ENCODE measurements around the gene BDH1. TPM values are rescaled to one million over a fixed set of nuclear protein-coding genes. Genes with fewer than 3 reads are reported as not detected.
"Not testable (repeated sequence)": the region's sequence is repeated elsewhere in the genome, so short reads cannot be mapped to it uniquely, and the experiment has no call there.

The BDH1 gene
- polyA plus RNA-seq, 1 experiment, result 6.1 TPM

- DNase-seq (ENCODE audit: low read depth, low spot score); CTCF ChIA-PET; POLR2A ChIA-PET: not testable (repeated sequence)
Observed at GRCh38 chr3:197569433-197569832, 13.7 kb upstream of the BDH1 start.

GRCh38 chr3:197567904-197568681, 12.3 kb upstream of the BDH1 start:
- CTCF ChIA-PET, result interaction anchor here (0.8 to 1.2 kb wide), 2 partner anchors 12 to 23 kb away, joined by 3 read pairs; partner anchors contain the start of gene BDH1
- POLR2A ChIA-PET, result no interaction called here

More at GRCh38 chr3:197569433-197569832, 13.7 kb upstream of the BDH1 start:
- H3K9me3 ChIP-seq (ENCODE audit: control insufficient read depth, insufficient read depth, low read length); H3K27ac ChIP-seq (ENCODE audit: low read depth, low read length); H3K4me3 ChIP-seq (ENCODE audit: low read depth, low read length): not testable (repeated sequence)
- peaks cover 24% of the 10 kb centered on the region for H3K27me3 ChIP-seq (ENCODE audit: control insufficient read depth, insufficient read depth, low read length)

DNA sequence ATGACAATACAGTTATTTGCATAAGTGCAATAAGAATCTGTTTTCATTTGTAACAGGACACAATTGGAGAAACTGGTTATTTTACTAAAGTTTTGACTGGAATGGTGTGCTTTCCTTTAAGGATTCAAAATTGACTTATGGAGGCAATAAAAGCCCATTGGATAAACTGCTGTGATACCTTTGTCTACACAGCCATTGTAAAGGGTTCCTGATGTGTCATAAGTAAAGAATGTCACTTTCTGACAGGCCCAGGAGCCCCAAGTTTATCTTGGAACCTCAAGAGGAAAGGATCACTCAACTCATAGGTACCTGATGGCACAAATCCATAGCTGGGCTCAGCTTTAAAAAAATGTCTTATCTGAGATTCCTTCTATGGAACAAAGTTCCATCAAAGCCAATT, 10.4 kb upstream of the BDH1 start:
- POLR2A ChIA-PET; DNase-seq (ENCODE audit: low read depth, low spot score); CTCF ChIA-PET; H3K4me3 ChIP-seq (ENCODE audit: low read depth, low read length); H3K27ac ChIP-seq (ENCODE audit: low read depth, low read length): not testable (repeated sequence)
- Histone ChIP-seq H3K9me3 (ENCODE audit: control insufficient read depth, insufficient read depth, low read length) (peaks cover 13% of the 10 kb centered on the region), H3K27me3 (ENCODE audit: control insufficient read depth, insufficient read depth, low read length) (peaks cover 22% of the 10 kb centered on the region)

More at GRCh38 chr3:197567904-197568681, 12.3 kb upstream of the BDH1 start:
- TF ChIP-seq, protein P1, sequence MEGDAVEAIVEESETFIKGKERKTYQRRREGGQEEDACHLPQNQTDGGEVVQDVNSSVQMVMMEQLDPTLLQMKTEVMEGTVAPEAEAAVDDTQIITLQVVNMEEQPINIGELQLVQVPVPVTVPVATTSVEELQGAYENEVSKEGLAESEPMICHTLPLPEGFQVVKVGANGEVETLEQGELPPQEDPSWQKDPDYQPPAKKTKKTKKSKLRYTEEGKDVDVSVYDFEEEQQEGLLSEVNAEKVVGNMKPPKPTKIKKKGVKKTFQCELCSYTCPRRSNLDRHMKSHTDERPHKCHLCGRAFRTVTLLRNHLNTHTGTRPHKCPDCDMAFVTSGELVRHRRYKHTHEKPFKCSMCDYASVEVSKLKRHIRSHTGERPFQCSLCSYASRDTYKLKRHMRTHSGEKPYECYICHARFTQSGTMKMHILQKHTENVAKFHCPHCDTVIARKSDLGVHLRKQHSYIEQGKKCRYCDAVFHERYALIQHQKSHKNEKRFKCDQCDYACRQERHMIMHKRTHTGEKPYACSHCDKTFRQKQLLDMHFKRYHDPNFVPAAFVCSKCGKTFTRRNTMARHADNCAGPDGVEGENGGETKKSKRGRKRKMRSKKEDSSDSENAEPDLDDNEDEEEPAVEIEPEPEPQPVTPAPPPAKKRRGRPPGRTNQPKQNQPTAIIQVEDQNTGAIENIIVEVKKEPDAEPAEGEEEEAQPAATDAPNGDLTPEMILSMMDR (IDR thresholded peaks at IDR 0.05; ENCODE audit: low read depth, low read length), result no peak
- H3K27me3 ChIP-seq (ENCODE audit: control insufficient read depth, insufficient read depth, low read length), result peaks cover 21% of the 10 kb centered on the region
- H3K27ac ChIP-seq (ENCODE audit: low read depth, low read length), result no peak overlapping the region
- peaks cover 10% of the 10 kb centered on the region for H3K9me3 ChIP-seq (ENCODE audit: control insufficient read depth, insufficient read depth, low read length)
- H3K4me3 ChIP-seq (ENCODE audit: low read depth, low read length), result no peak overlapping the region
- no peak for DNase-seq (ENCODE audit: low read depth, low spot score)

- POLR2A ChIA-PET, result no interaction called here
Observed at GRCh38 chr3:197564097-197564843, 8.5 kb upstream of the BDH1 start.

DNA sequence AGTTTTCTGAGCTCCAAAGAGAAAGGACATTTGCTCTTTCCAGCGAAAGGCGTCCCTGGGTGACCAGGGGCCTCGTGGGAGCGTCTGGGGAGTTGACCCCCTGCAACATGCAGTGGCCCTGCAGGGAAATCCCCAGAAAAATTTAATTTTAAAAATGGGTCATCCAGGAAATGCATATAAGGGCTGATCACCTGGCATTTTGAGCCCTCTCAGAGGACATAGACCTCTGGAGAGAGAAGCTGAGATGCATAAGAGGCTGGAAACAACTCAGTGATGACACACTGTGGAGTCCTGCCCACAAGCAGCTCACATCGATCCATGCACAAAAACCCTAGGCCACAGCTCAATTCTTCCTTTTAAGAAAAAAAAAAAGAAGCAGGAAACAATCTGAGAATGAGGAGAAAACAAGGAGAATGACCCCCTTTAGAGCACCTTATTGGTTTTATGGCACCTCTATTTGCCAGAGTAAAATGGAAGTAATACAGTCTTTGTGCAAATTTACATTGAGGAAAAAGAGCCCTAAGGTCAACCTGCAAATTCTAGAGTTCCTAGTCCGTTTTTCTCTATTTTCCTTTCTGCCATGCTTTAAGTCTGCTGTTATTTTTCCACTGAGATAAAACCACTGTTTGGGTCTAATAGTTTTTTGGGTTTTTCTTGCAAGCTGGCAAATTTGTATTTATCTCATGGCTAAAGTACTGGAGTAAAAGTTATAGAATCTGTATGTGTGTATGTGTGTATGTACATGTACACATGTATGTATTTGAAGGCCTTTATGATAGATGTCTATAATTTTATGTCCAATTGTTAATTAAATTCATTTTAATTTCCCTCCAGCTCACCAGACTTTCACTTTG, 6.9 kb upstream of the BDH1 start:
- ChIA-PET POLR2A (no interaction called here), CTCF (interaction anchor here (2.5 kb wide), 1 partner anchor 37 kb away, joined by 9 read pairs; no protein-coding TSS in a partner anchor)
- Histone ChIP-seq H3K4me3 (ENCODE audit: low read depth, low read length) (no peak overlapping the region), H3K27ac (ENCODE audit: low read depth, low read length) (no peak overlapping the region), H3K9me3 (ENCODE audit: control insufficient read depth, insufficient read depth, low read length) (peaks cover 7% of the 10 kb centered on the region), H3K27me3 (ENCODE audit: control insufficient read depth, insufficient read depth, low read length) (peaks cover 24% of the 10 kb centered on the region)
- DNase-seq (ENCODE audit: low read depth, low spot score), result no peak
- TF ChIP-seq, protein P1 (IDR thresholded peaks at IDR 0.05; ENCODE audit: low read depth, low read length), result no peak

More at GRCh38 chr3:197564097-197564843, 8.5 kb upstream of the BDH1 start:
- no peak overlapping the region for H3K4me3 ChIP-seq (ENCODE audit: low read depth, low read length)
- DNase-seq (ENCODE audit: low read depth, low spot score), result no peak
- TF ChIP-seq, protein P1 (IDR thresholded peaks at IDR 0.05; ENCODE audit: low read depth, low read length), result no peak
- H3K27ac ChIP-seq (ENCODE audit: low read depth, low read length), result no peak overlapping the region
- CTCF ChIA-PET, result no interaction called here
- peaks cover 7% of the 10 kb centered on the region for H3K9me3 ChIP-seq (ENCODE audit: control insufficient read depth, insufficient read depth, low read length)
- H3K27me3 ChIP-seq (ENCODE audit: control insufficient read depth, insufficient read depth, low read length), result peaks cover 23% of the 10 kb centered on the region
